OCI-LY1 (cell line): ENCODE measurements around the gene ADAMTS6.

ENCODE experiments used
- H2AFZ ChIP-seq: fragments of 200-600 bp; sonication (generic), shearing (Covaris generic); 2 replicates; pipeline ENCODE4 v1.6.0; 2014; ENCODE audit warnings: antibody characterized with exemption, mild to moderate bottlenecking, low read length
- H3F3A ChIP-seq: fragments of 200-600 bp; sonication (generic), shearing (Covaris generic); 2 replicates; pipeline ENCODE4 v1.6.0; 2014; ENCODE audit warnings: mild to moderate bottlenecking, antibody characterized with exemption, low read length, moderate library complexity; ENCODE audit not compliant: insufficient read depth
- H3K27ac ChIP-seq: fragments of 200-600 bp; sonication (generic); 2 replicates; pipeline ENCODE4 v1.5.1; 2014; ENCODE audit warnings: low read length, mixed run types, mild to moderate bottlenecking, low read depth; ENCODE audit not compliant: poor library complexity, severe bottlenecking
- H3K27me3 ChIP-seq: fragments of 200-600 bp; sonication (generic); 2 replicates; pipeline ENCODE4 v1.6.0; 2014; ENCODE audit warnings: antibody characterized with exemption, mild to moderate bottlenecking, low read length, moderate library complexity; ENCODE audit not compliant: insufficient read depth
- H3K36me3 ChIP-seq: fragments of 200-600 bp; sonication (generic); 2 replicates; pipeline ENCODE4 v1.6.1; 2014; ENCODE audit warnings: mild to moderate bottlenecking, antibody characterized with exemption, low read length, moderate library complexity, mixed read lengths; ENCODE audit not compliant: insufficient read depth
- H3K4me1 ChIP-seq: fragments of 200-600 bp; sonication (generic); 2 replicates; pipeline ENCODE4 v1.5.1; 2014; ENCODE audit warnings: mild to moderate bottlenecking, low read length, moderate library complexity; ENCODE audit not compliant: insufficient read depth, severe bottlenecking
- H3K4me2 ChIP-seq: fragments of 200-600 bp; sonication (generic), shearing (Covaris generic); 2 replicates; pipeline ENCODE4 v1.6.1; 2014; ENCODE audit warnings: low read length
- H3K4me3 ChIP-seq: fragments of 200-600 bp; sonication (generic); 2 replicates; pipeline ENCODE4 v1.5.1; 2014; ENCODE audit warnings: low read length, low read depth, mild to moderate bottlenecking, mixed read lengths; ENCODE audit not compliant: poor library complexity, severe bottlenecking
- H3K79me2 ChIP-seq: fragments of 200-600 bp; shearing (Covaris generic); 2 replicates; pipeline ENCODE4 v1.6.1; 2016; ENCODE audit warnings: mixed run types, low read length, mixed read lengths; ENCODE audit not compliant: insufficient read depth
- H3K9ac ChIP-seq: fragments of 200-600 bp; sonication (generic), shearing (Covaris generic); 2 replicates; pipeline ENCODE4 v1.6.1; 2014; ENCODE audit warnings: mild to moderate bottlenecking, low read length, mixed read lengths
- H3K9me2 ChIP-seq: fragments of 200-600 bp; sonication (generic), shearing (Covaris generic); 2 replicates; pipeline ENCODE4 v1.6.1; 2014; ENCODE audit warnings: low read depth, mild to moderate bottlenecking, low read length, mixed read lengths
- H3K9me3 ChIP-seq: fragments of 200-600 bp; shearing (Covaris generic); 2 replicates; pipeline ENCODE4 v1.6.1; 2014; ENCODE audit warnings: low read length, mixed read lengths
- H4K20me1 ChIP-seq: fragments of 200-600 bp; sonication (generic), shearing (Covaris generic); 2 replicates; pipeline ENCODE4 v1.6.0; 2016; ENCODE audit warnings: mild to moderate bottlenecking, low read length; ENCODE audit not compliant: insufficient read depth
- EZH2 ChIP-seq: fragments of 200-600 bp; sonication (generic), shearing (Covaris generic); IDR thresholded peaks from 2 replicates; pipeline ENCODE4 v1.8.0; 2017; ENCODE audit warnings: borderline replicate concordance, mixed run types, mild to moderate bottlenecking, antibody characterized with exemption, low read length, moderate library complexity, mixed read lengths
- TF ChIP-seq, protein P1 (sequence below): fragments of 200-600 bp; sonication (generic), shearing (Covaris generic); IDR thresholded peaks from 2 replicates; pipeline ENCODE4 v1.5.1; 2017; ENCODE audit warnings: mild to moderate bottlenecking, antibody characterized with exemption, low read length, moderate library complexity, mixed read lengths

The ADAMTS6 gene

DNA sequence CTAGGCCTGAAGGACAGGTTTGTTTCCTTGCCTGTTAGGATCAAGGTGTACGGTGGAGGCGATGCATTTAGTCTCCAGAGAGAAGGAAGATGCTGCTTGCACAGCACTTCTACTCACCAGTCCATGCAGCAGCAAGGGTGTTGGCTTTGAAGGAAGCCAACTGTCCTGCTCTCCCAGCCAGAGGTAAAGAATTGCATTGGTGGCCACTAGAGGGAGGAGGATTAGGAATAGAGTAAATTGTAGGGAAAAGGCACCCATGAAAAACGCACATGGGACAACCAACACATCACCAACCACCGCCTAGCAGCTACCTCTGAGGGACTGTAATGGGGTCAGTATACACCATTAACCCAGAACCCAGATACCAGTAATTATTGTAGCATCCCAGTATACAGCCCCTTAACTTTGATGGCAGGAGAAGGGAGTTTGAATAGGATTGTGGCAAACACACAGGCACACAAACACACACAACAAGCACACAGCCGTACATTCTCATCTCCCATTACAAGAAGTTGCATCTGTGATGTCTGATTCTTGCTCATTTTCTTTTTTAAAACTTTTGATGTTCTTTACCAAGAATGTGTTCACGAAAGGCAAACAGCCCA lies 267.7 kb downstream of the ADAMTS6 start:
- Histone ChIP-seq H3K9me3 (no peaks in the 10 kb centered on the region), H3K4me2 (no peak overlapping the region), H3K79me2 (no peaks in the 10 kb centered on the region), H3K27ac (no peak overlapping the region), H3K27me3 (no peaks in the 10 kb centered on the region), H3K9ac (no peak overlapping the region), H3K4me3 (no peak overlapping the region), H3F3A (no peaks in the 10 kb centered on the region), H4K20me1 (no peaks in the 10 kb centered on the region), H3K4me1 (peaks cover 6% of the 10 kb centered on the region), H3K36me3 (no peaks in the 10 kb centered on the region), H2AFZ (no peak overlapping the region), H3K9me2 (no peaks in the 10 kb centered on the region)
- no peak for TF ChIP-seq EZH2
- TF ChIP-seq, protein P1, sequence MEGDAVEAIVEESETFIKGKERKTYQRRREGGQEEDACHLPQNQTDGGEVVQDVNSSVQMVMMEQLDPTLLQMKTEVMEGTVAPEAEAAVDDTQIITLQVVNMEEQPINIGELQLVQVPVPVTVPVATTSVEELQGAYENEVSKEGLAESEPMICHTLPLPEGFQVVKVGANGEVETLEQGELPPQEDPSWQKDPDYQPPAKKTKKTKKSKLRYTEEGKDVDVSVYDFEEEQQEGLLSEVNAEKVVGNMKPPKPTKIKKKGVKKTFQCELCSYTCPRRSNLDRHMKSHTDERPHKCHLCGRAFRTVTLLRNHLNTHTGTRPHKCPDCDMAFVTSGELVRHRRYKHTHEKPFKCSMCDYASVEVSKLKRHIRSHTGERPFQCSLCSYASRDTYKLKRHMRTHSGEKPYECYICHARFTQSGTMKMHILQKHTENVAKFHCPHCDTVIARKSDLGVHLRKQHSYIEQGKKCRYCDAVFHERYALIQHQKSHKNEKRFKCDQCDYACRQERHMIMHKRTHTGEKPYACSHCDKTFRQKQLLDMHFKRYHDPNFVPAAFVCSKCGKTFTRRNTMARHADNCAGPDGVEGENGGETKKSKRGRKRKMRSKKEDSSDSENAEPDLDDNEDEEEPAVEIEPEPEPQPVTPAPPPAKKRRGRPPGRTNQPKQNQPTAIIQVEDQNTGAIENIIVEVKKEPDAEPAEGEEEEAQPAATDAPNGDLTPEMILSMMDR: peak; percentile 47; the same call in 1 of the 2 replicates

DNA sequence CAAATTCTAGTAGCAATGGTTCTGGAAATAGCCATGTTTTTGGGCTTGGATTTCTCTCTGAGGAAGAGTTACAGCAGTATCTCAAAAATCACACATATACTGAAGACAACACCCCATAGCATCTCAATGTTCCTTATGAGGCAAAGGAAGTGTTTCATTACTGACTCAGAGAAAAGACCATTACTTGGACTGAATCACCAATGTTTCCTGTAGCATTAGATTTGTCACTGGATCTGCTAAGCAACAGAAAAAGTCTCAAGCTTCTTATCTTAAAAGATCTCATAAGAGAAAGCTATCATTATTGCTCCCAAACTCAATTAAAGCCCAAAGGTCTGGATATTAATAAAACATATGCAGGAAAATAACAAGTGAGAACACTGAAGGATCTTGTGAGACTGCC lies 272.4 kb downstream of the ADAMTS6 start:
- H3K4me3 ChIP-seq: no peak overlapping the region
- no peaks in the 10 kb centered on the region for H3K9me3 ChIP-seq
- no peak overlapping the region for H3K4me2 ChIP-seq
- no peak overlapping the region for H3K27ac ChIP-seq
- TF ChIP-seq EZH2: no peak
- TF ChIP-seq, protein P1: no peak
- no peaks in the 10 kb centered on the region for H3K27me3 ChIP-seq
- no peaks in the 10 kb centered on the region for H3K9me2 ChIP-seq
- H4K20me1 ChIP-seq: no peaks in the 10 kb centered on the region
- H3K4me1 ChIP-seq: no peaks in the 10 kb centered on the region
- no peak overlapping the region for H2AFZ ChIP-seq
- H3F3A ChIP-seq: no peaks in the 10 kb centered on the region
- H3K79me2 ChIP-seq: no peaks in the 10 kb centered on the region
- no peak overlapping the region for H3K9ac ChIP-seq
- no peaks in the 10 kb centered on the region for H3K36me3 ChIP-seq

DNA sequence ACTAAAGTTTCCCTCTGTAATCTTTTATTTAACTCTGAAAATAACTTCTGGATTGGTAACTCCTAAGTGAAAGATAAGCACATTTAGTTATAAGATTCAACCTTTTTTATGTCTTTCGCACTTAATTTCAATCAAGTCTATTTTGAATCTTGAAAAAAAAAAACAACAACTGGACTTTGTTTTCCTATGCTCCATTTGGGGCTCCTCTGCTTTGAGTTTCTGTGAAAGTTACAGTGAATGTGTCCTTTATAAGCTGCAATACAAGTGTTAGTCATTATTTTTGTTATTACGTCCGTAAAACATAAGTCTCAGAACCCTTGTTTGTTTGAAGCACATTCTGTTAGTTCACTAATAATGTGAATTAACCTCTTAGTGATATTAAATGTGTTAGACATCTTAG lies 276.8 kb downstream of the ADAMTS6 start:
- Histone ChIP-seq H3F3A (no peaks in the 10 kb centered on the region), H3K9me3 (no peaks in the 10 kb centered on the region), H3K9ac (no peak overlapping the region), H3K27me3 (no peaks in the 10 kb centered on the region), H3K4me2 (no peak overlapping the region), H3K79me2 (no peaks in the 10 kb centered on the region), H3K36me3 (no peaks in the 10 kb centered on the region), H4K20me1 (no peaks in the 10 kb centered on the region), H3K4me1 (no peaks in the 10 kb centered on the region), H3K9me2 (no peaks in the 10 kb centered on the region), H3K27ac (no peak overlapping the region), H2AFZ (no peak overlapping the region), H3K4me3 (no peak overlapping the region)
- TF ChIP-seq, protein P1: no peak
- TF ChIP-seq EZH2: no peak
